Activated gamma-delta T cell treated with anti-CD3 and anti-CD28 coated beads, Interleukin-2, amount 50 U/mL, for 16 hours (primary cell): ENCODE results near the gene FXN.
"Not testable (repeated sequence)": the region's sequence is repeated elsewhere in the genome, so short reads cannot be mapped to it uniquely, and the experiment has no call there.

Experiments
- DNase-seq: peaks from one replicate; pipeline ENCODE4 v3.0.0-alpha.2; 2020; ENCODE audit warnings: low read depth

FXN gene

GRCh38 chr9:69027355-69028097 lies 8.0 kb upstream of the FXN start:
- DNase-seq, result no peak

- DNase-seq, result no peak
Measured at GRCh38 chr9:69028754-69029153, 6.8 kb upstream of the FXN start.

- DNase-seq, result no peak
Measured at GRCh38 chr9:69029535-69029934, 6.0 kb upstream of the FXN start.

GRCh38 chr9:69030851-69031645 lies 4.5 kb upstream of the FXN start:
- DNase-seq, result no peak

GRCh38 chr9:69034071-69034470 lies 1.5 kb upstream of the FXN start:
- DNase-seq, result no peak

- no peak for DNase-seq
Measured at GRCh38 chr9:69036309-69036708, 757 bp downstream of the FXN start.

- DNase-seq, result no peak
Measured at GRCh38 chr9:69036799-69037198, 1.2 kb downstream of the FXN start.

GRCh38 chr9:69040646-69041045 lies 5.1 kb downstream of the FXN start:
- DNase-seq, result no peak

GRCh38 chr9:69044240-69045219 lies 9.0 kb downstream of the FXN start:
- no peak for DNase-seq

- no peak for DNase-seq
Measured at GRCh38 chr9:69045821-69046220, 10.3 kb downstream of the FXN start.

GRCh38 chr9:69046723-69047122 lies 11.2 kb downstream of the FXN start:
- no peak for DNase-seq

GRCh38 chr9:69047371-69047770 lies 11.8 kb downstream of the FXN start:
- no peak for DNase-seq

GRCh38 chr9:69049094-69049493 lies 13.5 kb downstream of the FXN start:
- DNase-seq, result no peak

- DNase-seq, result not testable (repeated sequence)
Measured at GRCh38 chr9:69050936-69051335, 15.4 kb downstream of the FXN start.

GRCh38 chr9:69054989-69055388 lies 19.4 kb downstream of the FXN start:
- DNase-seq, result no peak

- no peak for DNase-seq
Measured at GRCh38 chr9:69056191-69056815, 20.8 kb downstream of the FXN start.

- no peak for DNase-seq
Measured at GRCh38 chr9:69058101-69058500, 22.5 kb downstream of the FXN start.

- DNase-seq, result no peak
Measured at GRCh38 chr9:69060766-69061165, 25.2 kb downstream of the FXN start.

- no peak for DNase-seq
Measured at GRCh38 chr9:69062195-69062594, 26.6 kb downstream of the FXN start.

- no peak for DNase-seq
Measured at GRCh38 chr9:69063839-69064238, 28.3 kb downstream of the FXN start.

- no peak for DNase-seq
Measured at GRCh38 chr9:69065660-69066059, 30.1 kb downstream of the FXN start.

GRCh38 chr9:69066955-69067354 lies 31.4 kb downstream of the FXN start:
- DNase-seq, result no peak
